B cell (primary cell): ENCODE measurements around the gene LYPD5. TPM values are rescaled to one million over a fixed set of nuclear protein-coding genes. Genes with fewer than 3 reads are reported as not detected.

Source experiments
- ATAC-seq: fragments of 200-7000 bp; cut with Tn5 transposase; one replicate; pipeline ENCODE4 v1.10.0; 2021; ENCODE audit warnings: low read depth, mild to moderate bottlenecking, moderate number of reproducible peaks, moderate library complexity
- CTCF ChIA-PET: fragments of 350-600 bp; sonication (Branson Sonifier 250); formaldehyde crosslinking; loops from one replicate; lab custom pipeline; 2021; ENCODE audit warnings: antibody characterized with exemption, inconsistent platforms; lab: Charles Lee
- POLR2A ChIA-PET: fragments of 350-600 bp; sonication (Branson Sonifier 250); formaldehyde crosslinking; loops from one replicate; lab custom pipeline; 2021; ENCODE audit warnings: antibody characterized with exemption; lab: Charles Lee
- DNase-seq: peaks from one replicate; pipeline ENCODE4 v3.0.0; 2013
- H2AFZ ChIP-seq: 2 replicates; pipeline ENCODE4 v1.6.1; 2012; ENCODE audit warnings: mild to moderate bottlenecking, low read depth, low read length; ENCODE audit not compliant: insufficient read depth, poor library complexity, severe bottlenecking
- H3K27ac ChIP-seq, 2 donors: 1 replicate in 1 of 2; 2 replicates in 1 of 2; pipeline ENCODE4 v1.5.1; 2012 to 2013; ENCODE audit warnings: low read length in 2 of 2, mild to moderate bottlenecking in 2 of 2, moderate library complexity in 1 of 2
- H3K27me3 ChIP-seq, 4 experiments: fragments of 200-600 bp in 1 of 4; sonication (generic) in 1 of 4; replicated peaks in 1 of 4; 1 replicate in 2 of 4; 2 replicates in 2 of 4; pipeline versions ENCODE4 v1.6.1 to v1.7.0; 2013 to 2016; ENCODE audit warnings: low read length in 3 of 4, mild to moderate bottlenecking in 2 of 4, mixed read lengths in 1 of 4, moderate library complexity in 1 of 4; ENCODE audit not compliant: insufficient read depth in 4 of 4, control insufficient read depth in 3 of 4; ENCODE audit errors: control extremely low read depth in 1 of 4
- H3K36me3 ChIP-seq, 2 experiments: replicated peaks in 1 of 2; 1 replicate in 1 of 2; 2 replicates in 1 of 2; pipeline versions ENCODE4 v1.6.1 to v1.7.1; 2013; ENCODE audit warnings: low read length in 1 of 2; ENCODE audit not compliant: insufficient read depth in 2 of 2, control insufficient read depth in 1 of 2; ENCODE audit errors: control extremely low read depth in 1 of 2, extremely low read depth in 1 of 2
- H3K4me1 ChIP-seq, 2 donors: fragments of 200-600 bp in 1 of 2; sonication (generic) in 1 of 2; 1 replicate in 1 of 2; 2 replicates in 1 of 2; pipeline versions ENCODE4 v1.5.1 to v1.6.1; 2013 to 2017; ENCODE audit warnings: low read length in 2 of 2; ENCODE audit not compliant: control insufficient read depth in 2 of 2, insufficient read depth in 2 of 2
- H3K4me2 ChIP-seq: replicated peaks from 2 replicates; pipeline ENCODE3; 2012; ENCODE audit warnings: mild to moderate bottlenecking, low read depth, low read length; ENCODE audit not compliant: poor library complexity, severe bottlenecking
- H3K4me3 ChIP-seq, 5 experiments: fragments of 200-600 bp in 1 of 5; sonication (generic) in 1 of 5; 1 replicate in 3 of 5; 2 replicates in 2 of 5; pipeline versions ENCODE4 v1.5.1 to v1.7.0; 2011 to 2016; ENCODE audit warnings: low read length in 4 of 5, mild to moderate bottlenecking in 4 of 5, low read depth in 2 of 5, control low read depth in 1 of 5, moderate library complexity in 1 of 5; ENCODE audit not compliant: insufficient read depth in 1 of 5; ENCODE audit errors: control extremely low read depth in 1 of 5, extremely low read depth in 1 of 5
- H3K79me2 ChIP-seq: fragments of 200-600 bp; sonication (generic); one replicate; pipeline ENCODE4 v1.6.0; 2016; ENCODE audit warnings: low read length; ENCODE audit not compliant: control insufficient read depth, insufficient read depth
- H3K9ac ChIP-seq: fragments of 200-600 bp; sonication (generic); 2 replicates; pipeline ENCODE4 v1.6.1; 2017; ENCODE audit warnings: mild to moderate bottlenecking, low read length, moderate library complexity
- H3K9me3 ChIP-seq, 3 donors: one replicate each; pipeline versions ENCODE4 v1.6.1 to v1.7.1; 2013; ENCODE audit warnings: low read length in 2 of 3; ENCODE audit not compliant: control insufficient read depth in 2 of 3, insufficient read depth in 1 of 3; ENCODE audit errors: control extremely low read depth in 1 of 3
- H4K20me1 ChIP-seq: 2 replicates; pipeline ENCODE4 v1.6.0; 2012; ENCODE audit warnings: mild to moderate bottlenecking, low read length; ENCODE audit not compliant: insufficient read depth, control insufficient read depth, poor library complexity, severe bottlenecking
- H3K27ac Mint-ChIP-seq: one replicate; pipeline ENCODE4 v1.8.0; 2021; ENCODE audit warnings: mixed read lengths
- H3K27me3 Mint-ChIP-seq: one replicate; pipeline ENCODE4 v1.8.0; 2021; ENCODE audit warnings: mixed read lengths
- H3K4me1 Mint-ChIP-seq: one replicate; pipeline ENCODE4 v1.8.0; 2021; ENCODE audit warnings: mixed read lengths
- H3K4me3 Mint-ChIP-seq: one replicate; pipeline ENCODE4 v1.8.0; 2021; ENCODE audit warnings: mixed read lengths
- H3K9me3 Mint-ChIP-seq: one replicate; pipeline ENCODE4 v1.8.0; 2022; ENCODE audit warnings: mixed read lengths; ENCODE audit not compliant: insufficient read depth
- CTCF ChIP-seq: fragments of 200-600 bp; IDR thresholded peaks from one replicate; pipeline ENCODE4 v1.8.0; 2022; ENCODE audit warnings: antibody characterized with exemption, mild to moderate bottlenecking
- EZH2 ChIP-seq: IDR thresholded peaks from 2 replicates; pipeline ENCODE4 v1.6.1; 2012; ENCODE audit warnings: borderline replicate concordance, low read depth, mild to moderate bottlenecking, moderate library complexity, low read length; ENCODE audit not compliant: insufficient read depth, poor library complexity, severe bottlenecking
- WGBS: methylation state at CpG from one replicate; pipeline ENCODE4 v1.1.5; 2013; ENCODE audit warnings: missing lambda C conversion rate; ENCODE audit not compliant: insufficient coverage; 5-methylcytosine and 5-hydroxymethylcytosine counted together
- intact Hi-C: fragments of 100-400 bp; cut with micrococcal nuclease; formaldehyde crosslinking; loops from one replicate; pipeline ENCODE4 v1.10.0; 2022
- polyA plus RNA-seq: library from polyadenylated mRNA; depleted of rRNA; stranded (reverse); fragments of >200 nt; gene quantifications from 2 replicates; pipeline ENCODE4 v1.2.3, GENCODE V29; 2012
- total RNA-seq, 2 donors: library from RNA; stranded (reverse); fragments of 120-200 nt in 1 of 2; gene quantifications; 1 replicate in 1 of 2; 2 replicates in 1 of 2; pipeline versions ENCODE4 v1.2.3 to v1.2.4, GENCODE V29; 2013 to 2022

LYPD5 gene
- total and polyA plus RNA-seq, 2 donors (not counting 1 experiment from before 2014, with no cell fraction given) = 0.46 TPM; not detected in 1

- no peak for ATAC-seq
- H3K4me3 Mint-ChIP-seq = peak overlapping the region; percentile 33
- Histone ChIP-seq H3K36me3 (peaks cover 0 to 76% of the 10 kb centered on the region in 2 experiments), H3K27me3 (no peaks in the 10 kb centered on the region), H3K9ac (no peak overlapping the region), H3K4me1 (peaks cover 29 to 50% of the 10 kb centered on the region in 2 donors), H3K27ac (peak overlapping the region; percentile 23 to 61), H4K20me1 (no peaks in the 10 kb centered on the region), H2AFZ (no peak overlapping the region), H3K79me2 (peaks cover 27% of the 10 kb centered on the region), H3K4me3 (no peak overlapping the region), H3K9me3 (no peaks in the 10 kb centered on the region), H3K4me2 (peak overlapping the region; percentile 13)
- ChIA-PET POLR2A (interaction anchor here (0.6 kb wide), 1 partner anchor 78 kb away, joined by 5 read pairs; the partner anchor contains the start of gene ZNF283), CTCF (interaction anchor here (1.5 to 10.4 kb wide), 2 partner anchors 17 to 31 kb away, joined by 8 to 237 read pairs; partner anchors contain the start of gene KCNN4)
- TF ChIP-seq CTCF (no peak), EZH2 (no peak)
- no peak for DNase-seq
- H3K9me3 Mint-ChIP-seq = no peaks in the 10 kb centered on the region
- no peaks in the 10 kb centered on the region for H3K27me3 Mint-ChIP-seq
- 60% methylated on average over 2 of the region's 4 CpGs for WGBS
- intact Hi-C loops = no loop called here
- H3K27ac Mint-ChIP-seq = peak overlapping the region; percentile 80
- peaks cover 55% of the 10 kb centered on the region for H3K4me1 Mint-ChIP-seq
These were observed 53.6 kb downstream of the LYPD5 start for GRCh38 chr19:43748685-43749084.

- peaks cover 22% of the 10 kb centered on the region for H3K79me2 ChIP-seq
- Mint-ChIP-seq H3K4me1 (peaks cover 52% of the 10 kb centered on the region), H3K27me3 (no peaks in the 10 kb centered on the region), H3K4me3 (peak overlapping the region; percentile 71), H3K9me3 (no peaks in the 10 kb centered on the region), H3K27ac (peak overlapping the region; percentile 90)
- ChIA-PET CTCF (interaction anchor here (10.4 kb wide), 1 partner anchor 32 kb away, joined by 237 read pairs; the partner anchor contains the start of gene KCNN4), POLR2A (interaction anchor here (0.6 to 0.7 kb wide), 2 partner anchors 17 to 79 kb away, joined by 3 to 5 read pairs; partner anchors contain the start of gene ZNF283)
- H3K27ac ChIP-seq = peak overlapping the region; percentile 23 to 61
- ATAC-seq = no peak
- intact Hi-C loops = no loop called here
- no peak overlapping the region for H3K4me3 ChIP-seq
- no peaks in the 10 kb centered on the region for H4K20me1 ChIP-seq
- no peak for TF ChIP-seq EZH2
- TF ChIP-seq CTCF = no peak
- H2AFZ ChIP-seq = no peak overlapping the region
- no peaks in the 10 kb centered on the region for H3K9me3 ChIP-seq
- H3K4me2 ChIP-seq = peak overlapping the region; percentile 13
- 57% methylated on average over 1 of the region's 4 CpGs for WGBS
- peaks cover 0 to 81% of the 10 kb centered on the region in 2 experiments for H3K36me3 ChIP-seq
- DNase-seq = no peak
- H3K4me1 ChIP-seq = peaks cover 24 to 45% of the 10 kb centered on the region in 2 donors
- no peaks in the 10 kb centered on the region for H3K27me3 ChIP-seq
- H3K9ac ChIP-seq = no peak overlapping the region
These were observed 54.0 kb downstream of the LYPD5 start for GRCh38 chr19:43748205-43748594.
